A549 treated with CpdA at 1 μM for 4 hours (cell line): Measurements from ENCODE around the gene GPR142. TPM values are rescaled to one million over a fixed set of nuclear protein-coding genes. Genes with fewer than 3 reads are reported as not detected.

Experiments used
- total RNA-seq: library from RNA; stranded (reverse); fragments of 200-300 nt; extraction: Qiagen RNA extraction; gene quantifications from 5 replicates; pipeline ENCODE4 v1.2.3, GENCODE V29; 2022; ENCODE audit warnings: low read depth

GPR142 gene, protein sequence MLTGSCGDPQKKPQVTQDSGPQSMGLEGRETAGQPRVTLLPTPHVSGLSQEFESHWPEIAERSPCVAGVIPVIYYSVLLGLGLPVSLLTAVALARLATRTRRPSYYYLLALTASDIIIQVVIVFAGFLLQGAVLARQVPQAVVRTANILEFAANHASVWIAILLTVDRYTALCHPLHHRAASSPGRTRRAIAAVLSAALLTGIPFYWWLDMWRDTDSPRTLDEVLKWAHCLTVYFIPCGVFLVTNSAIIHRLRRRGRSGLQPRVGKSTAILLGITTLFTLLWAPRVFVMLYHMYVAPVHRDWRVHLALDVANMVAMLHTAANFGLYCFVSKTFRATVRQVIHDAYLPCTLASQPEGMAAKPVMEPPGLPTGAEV
- total RNA-seq = 0.03 TPM in 1 of 5 replicates, not detected in the others

DNA sequence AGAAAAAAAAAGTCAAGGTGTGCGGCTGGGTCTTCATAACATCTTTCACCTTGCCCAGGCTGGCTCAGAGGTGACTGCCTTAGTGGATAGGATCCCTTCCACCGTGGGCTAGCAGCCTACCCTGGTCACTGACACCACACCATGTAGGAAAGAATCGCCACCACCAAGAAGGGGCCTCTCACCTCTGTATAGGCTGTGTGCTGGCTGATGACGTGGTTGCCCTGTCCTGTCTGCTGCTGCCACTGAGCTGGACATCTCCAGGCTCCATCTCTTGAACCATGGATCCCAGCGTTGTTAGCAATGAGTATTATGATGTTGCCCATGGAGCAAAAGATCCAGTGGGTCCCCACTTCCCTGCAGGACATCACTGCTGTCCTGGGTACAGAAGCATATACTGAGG lies at the start of gene GPR142:
GPR142 (plus strand) TSS at position 301 of the 400 bp plus-strand sequence. CDS start 2,035 bp downstream, outside the sequence.

DNA sequence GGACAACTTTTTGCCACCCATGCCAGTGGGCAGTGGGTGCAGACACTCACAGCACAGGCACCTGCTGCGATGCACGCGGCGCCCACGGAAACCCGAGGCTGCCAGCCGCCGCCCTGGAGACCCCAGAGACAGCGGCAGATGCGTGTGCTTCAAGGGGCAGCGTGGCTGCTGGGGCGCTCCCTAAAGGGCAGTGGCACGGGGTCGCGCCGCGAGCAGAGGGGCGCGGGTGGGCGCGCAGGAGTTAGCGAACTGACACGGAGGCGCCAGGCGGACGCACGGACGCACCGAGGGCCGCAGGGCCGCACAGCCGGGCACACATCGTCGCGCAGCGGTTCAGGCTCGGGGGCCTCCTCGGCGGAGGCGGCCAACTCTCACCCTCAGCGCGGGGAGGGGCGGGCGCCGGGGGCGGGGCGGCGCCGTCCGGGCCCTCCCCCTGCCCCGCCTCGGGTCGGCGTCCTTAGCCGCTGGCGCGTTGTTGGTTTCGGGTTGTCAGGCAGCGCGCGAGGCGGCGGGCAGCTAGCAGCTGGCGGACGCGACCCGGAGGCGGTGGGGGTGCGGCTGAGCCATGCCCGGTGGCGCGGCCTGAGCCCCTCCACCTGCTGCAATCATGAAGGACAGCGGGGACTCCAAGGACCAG lies 41.4 kb upstream of the GPR142 start, which contains the start of gene KIF19:
KIF19 (plus strand) TSS at position 484 of the 637 bp plus-strand sequence; CDS start at position 608, 124 bp downstream.

DNA sequence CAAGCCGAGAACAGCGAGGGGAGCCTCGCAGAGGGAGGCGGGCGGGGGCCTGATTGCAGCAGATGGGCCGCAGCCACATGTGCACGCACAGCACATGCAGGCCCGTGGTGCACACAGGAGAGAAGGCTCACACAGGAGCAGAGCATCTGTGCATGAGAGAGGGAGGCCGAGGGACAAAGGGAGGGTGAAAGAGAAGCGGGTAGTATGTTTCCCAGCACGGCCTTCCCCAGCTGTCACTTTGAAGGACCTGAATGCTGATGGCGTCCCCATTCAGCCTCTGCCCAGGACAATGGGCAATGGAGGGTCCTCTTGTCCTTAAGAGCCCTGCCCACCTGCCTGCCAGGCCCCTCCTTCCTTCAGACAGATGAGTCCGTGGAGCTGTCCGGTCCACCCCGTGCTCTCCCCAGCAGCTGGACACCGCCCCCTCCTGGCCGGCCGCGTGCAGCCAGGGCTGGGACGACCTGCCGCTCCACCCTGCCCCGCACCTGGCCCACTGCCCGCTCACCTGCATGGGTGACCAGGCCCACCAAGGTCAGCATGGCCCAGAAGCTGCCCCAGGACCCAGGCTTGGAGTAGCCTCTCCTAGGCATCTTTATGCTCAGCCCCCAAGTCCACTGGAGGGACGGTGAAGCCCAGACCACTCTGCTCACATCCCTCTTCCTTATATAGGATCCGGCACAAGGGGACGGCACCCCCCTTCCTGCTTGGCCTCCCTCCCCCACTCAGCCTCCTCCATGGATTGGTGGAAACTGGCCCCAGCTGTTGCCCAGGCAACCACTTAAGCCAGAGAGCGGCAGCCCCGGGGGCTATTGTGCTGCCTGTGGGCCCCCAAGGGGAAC lies 5.9 kb upstream of the GPR142 start, which contains the start of gene BTBD17:
BTBD17 (minus strand) TSS at position 639 of the 839 bp plus-strand sequence; CDS start at position 590, 49 bp downstream.

Other genes with a start within 250 kb of the GPR142 start
- 2,654 to 3,300 TPM (median 2,879 TPM) in 5 replicates for gene RPL38, start 163.8 kb upstream of the GPR142 start, total RNA-seq
- 1.6 to 2.0 TPM (median 1.9 TPM) in 5 replicates for gene TTYH2, start 153.9 kb upstream of the GPR142 start, total RNA-seq
- gene DNAI2, start 93.3 kb upstream of the GPR142 start, total RNA-seq = 0.06 TPM in 1 of 5 replicates, not detected in the others
- 0.01 to 0.05 TPM in 2 of 5 replicates, not detected in the others for gene KIF19, start 41.3 kb upstream of the GPR142 start, total RNA-seq
- not detected in 5 replicates for gene BTBD17, start 5.6 kb upstream of the GPR142 start, total RNA-seq
- 56.4 to 90.7 TPM (median 82.3 TPM) in 5 replicates for gene GPRC5C, start 64.6 kb downstream of the GPR142 start, total RNA-seq
- 0.05 TPM in 1 of 5 replicates, not detected in the others for gene CD300A, start 99.1 kb downstream of the GPR142 start, total RNA-seq
- gene CD300LB, start 164.0 kb downstream of the GPR142 start, total RNA-seq = 0.06 to 0.22 TPM (median 0.09 TPM) in 3 of 5 replicates, not detected in the others
- gene CD300C, start 178.6 kb downstream of the GPR142 start, total RNA-seq = 0.09 to 0.49 TPM (median 0.27 TPM) in 4 of 5 replicates, not detected in the other
- gene CD300H, start 200.0 kb downstream of the GPR142 start, total RNA-seq = 0.45 to 0.78 TPM (median 0.63 TPM) in 4 of 5 replicates, not detected in the other
- gene CD300LD, start 224.8 kb downstream of the GPR142 start, total RNA-seq = not detected in 5 replicates